Measurements from ENCODE around the gene CYP3A7. TPM values are rescaled to one million over a fixed set of nuclear protein-coding genes. Genes with fewer than 3 reads are reported as not detected.
"Not testable (repeated sequence)": the region's sequence is repeated elsewhere in the genome, so short reads cannot be mapped to it uniquely, and the experiment has no call there.

CYP3A7 gene
- total RNA-seq, 4 donors from 2014 or later = not detected

DNA sequence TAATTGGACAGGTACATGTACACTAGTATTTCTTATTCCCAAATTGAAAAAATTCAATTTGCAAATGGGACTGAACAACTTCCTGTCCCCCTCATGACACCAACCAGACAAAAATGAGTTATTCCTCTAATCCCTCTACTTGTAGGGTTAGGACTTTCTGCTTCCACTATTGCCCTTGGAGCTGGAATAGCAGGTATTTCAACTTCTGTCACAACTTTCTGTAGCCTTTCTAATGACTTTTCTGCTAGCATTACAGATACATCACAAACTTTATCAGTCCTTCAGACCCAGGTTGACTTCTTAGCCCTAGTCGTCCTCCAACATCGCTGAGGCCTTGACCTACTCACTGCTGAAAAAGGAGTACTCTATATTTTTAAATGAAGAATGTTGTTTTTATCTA is 6.4 kb downstream of the CYP3A7 start:
- DNase-seq = no peak
- TF ChIP-seq, protein P1, sequence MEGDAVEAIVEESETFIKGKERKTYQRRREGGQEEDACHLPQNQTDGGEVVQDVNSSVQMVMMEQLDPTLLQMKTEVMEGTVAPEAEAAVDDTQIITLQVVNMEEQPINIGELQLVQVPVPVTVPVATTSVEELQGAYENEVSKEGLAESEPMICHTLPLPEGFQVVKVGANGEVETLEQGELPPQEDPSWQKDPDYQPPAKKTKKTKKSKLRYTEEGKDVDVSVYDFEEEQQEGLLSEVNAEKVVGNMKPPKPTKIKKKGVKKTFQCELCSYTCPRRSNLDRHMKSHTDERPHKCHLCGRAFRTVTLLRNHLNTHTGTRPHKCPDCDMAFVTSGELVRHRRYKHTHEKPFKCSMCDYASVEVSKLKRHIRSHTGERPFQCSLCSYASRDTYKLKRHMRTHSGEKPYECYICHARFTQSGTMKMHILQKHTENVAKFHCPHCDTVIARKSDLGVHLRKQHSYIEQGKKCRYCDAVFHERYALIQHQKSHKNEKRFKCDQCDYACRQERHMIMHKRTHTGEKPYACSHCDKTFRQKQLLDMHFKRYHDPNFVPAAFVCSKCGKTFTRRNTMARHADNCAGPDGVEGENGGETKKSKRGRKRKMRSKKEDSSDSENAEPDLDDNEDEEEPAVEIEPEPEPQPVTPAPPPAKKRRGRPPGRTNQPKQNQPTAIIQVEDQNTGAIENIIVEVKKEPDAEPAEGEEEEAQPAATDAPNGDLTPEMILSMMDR (IDR thresholded peaks at IDR 0.05) = no peak
- TF ChIP-seq POLR2A (IDR thresholded peaks at IDR 0.05) = no peak
- H3K27ac ChIP-seq = peak overlapping the region in 3 of 4 donors; percentile 20 to 77 (median 73)

DNA sequence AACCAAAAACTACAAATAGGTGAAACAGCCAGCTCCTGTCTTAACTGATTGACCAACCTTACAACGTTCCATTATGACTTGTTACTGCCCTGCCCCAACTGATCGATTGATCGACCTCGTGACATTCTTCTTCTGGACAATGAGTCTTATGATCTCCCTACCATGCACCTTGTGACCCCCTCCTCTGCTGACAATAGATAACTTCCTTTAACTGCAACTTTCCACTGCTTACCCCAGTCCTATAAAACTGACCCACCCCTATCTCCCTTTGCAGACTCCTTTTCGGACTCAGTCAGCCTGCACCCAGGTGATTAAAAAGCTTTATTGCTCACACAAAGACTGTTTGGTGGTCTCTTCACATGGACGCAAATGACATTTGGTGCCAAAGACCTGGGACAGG is 11.8 kb downstream of the CYP3A7 start:
- H3K36me3 ChIP-seq; H3K4me3 ChIP-seq; H3K27me3 ChIP-seq; H3K9me3 ChIP-seq; H3K27ac ChIP-seq; intact Hi-C loops (cut with DNase I); DNase-seq: not testable (repeated sequence)
- peaks cover 0 to 26% (median 4%) of the 10 kb centered on the region in 3 donors for H3K4me1 ChIP-seq
- 85 to 89% methylated on average over 6 of the region's 6 CpGs for WGBS, 2 donors

More for the DNA sequence above, 6.4 kb downstream of the CYP3A7 start:
- intact Hi-C loops (cut with DNase I) = no loop called here
- Histone ChIP-seq H3K4me3 (no peak overlapping the region), H3K27me3 (no peaks in the 10 kb centered on the region), H3K36me3 (no peaks in the 10 kb centered on the region), H3K4me1 (peaks cover 5 to 43% (median 11%) of the 10 kb centered on the region in 3 donors), H3K9me3 (no peaks in the 10 kb centered on the region)
- 55 to 85% methylated on average over 2 of the region's 2 CpGs for WGBS, 2 donors

DNA sequence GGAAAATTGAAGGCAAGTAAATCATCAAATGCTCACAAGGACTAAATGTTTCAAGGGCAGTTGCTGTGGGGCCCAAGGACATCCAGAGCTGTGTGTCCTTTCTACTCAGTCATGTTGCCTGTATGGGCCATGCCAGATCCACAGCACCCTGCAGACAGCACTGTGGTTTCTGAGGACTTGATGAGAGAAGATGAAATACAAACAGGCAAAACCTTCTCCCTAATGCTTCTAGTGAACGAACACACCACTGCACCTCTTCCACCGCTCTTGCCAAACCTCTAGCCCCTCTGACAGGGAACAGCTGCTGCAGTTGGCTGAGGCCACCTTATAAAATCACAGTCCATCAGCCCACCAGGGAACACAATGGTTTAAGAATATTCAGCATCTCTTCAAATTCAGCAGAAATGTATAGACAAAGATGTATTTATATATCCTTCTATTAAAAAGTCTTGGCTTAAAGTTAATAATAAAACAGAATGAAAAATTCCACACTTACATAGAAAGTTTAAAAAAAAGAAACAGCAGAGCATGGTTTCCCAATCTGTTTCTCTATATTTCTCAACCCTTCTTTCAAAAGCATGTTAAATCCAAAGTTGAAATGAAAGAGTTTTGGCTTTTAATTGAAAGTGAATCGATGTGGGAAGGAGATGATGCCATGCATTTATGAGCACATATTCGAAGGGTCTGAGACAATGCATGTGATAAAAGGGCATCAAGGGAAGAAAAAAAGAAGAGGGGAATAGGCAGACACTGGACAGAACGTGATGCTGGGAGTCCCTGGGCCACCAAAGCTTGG is 14.0 kb downstream of the CYP3A7 start:
- TF ChIP-seq POLR2A (IDR thresholded peaks at IDR 0.05) = no peak
- Histone ChIP-seq H3K4me3 (no peak overlapping the region), H3K4me1 (peaks cover 0 to 15% (median 0%) of the 10 kb centered on the region in 3 donors), H3K9me3 (no peaks in the 10 kb centered on the region), H3K36me3 (no peaks in the 10 kb centered on the region), H3K27ac (peak overlapping the region in 1 of 4 donors; percentile 9), H3K27me3 (no peaks in the 10 kb centered on the region)
- 50 to 54% methylated on average over 5 of the region's 5 CpGs for WGBS, 2 donors
- intact Hi-C loops (cut with DNase I) = no loop called here
- no peak for DNase-seq

DNA sequence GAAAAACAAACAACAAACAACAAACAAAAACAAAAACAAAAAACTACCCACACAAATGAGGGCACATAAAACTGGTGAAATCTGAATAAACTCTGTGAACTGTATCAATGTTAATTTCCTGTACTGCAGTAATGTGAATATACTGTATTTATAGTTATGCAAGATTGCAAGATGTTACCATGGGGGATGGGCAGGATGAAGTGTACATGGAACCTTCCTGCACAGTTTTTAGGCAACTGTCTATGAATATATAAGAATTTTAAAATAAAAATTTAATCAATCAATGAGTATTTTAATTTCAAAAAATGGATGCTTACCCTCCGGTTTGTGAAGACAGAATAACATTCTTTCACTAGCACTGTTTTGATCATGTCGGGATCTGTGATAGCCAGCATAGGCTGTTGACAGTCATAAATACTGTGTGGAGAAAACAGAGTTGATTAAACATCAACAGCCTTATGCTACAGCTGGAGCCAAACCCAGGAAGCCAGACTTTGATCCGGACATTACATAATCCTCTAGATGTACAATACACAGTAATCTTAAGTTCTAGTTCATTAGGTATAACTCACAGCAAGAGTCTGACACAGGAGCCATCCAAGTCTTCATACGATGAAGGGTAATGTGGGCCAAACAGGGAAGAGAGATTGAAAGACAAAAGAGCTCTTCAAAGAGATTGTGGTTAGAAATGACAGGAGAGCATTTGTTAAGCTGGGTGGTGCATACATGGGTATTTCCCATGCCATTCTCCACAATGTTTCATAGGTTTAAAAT is 14.8 kb downstream of the CYP3A7 start:
- H3K27me3 ChIP-seq = no peaks in the 10 kb centered on the region
- H3K36me3 ChIP-seq = no peaks in the 10 kb centered on the region
- WGBS, 2 donors = 33% methylated on average over 4 of the region's 4 CpGs
- DNase-seq = no peak
- H3K4me1 ChIP-seq = peaks cover 0 to 12% (median 0%) of the 10 kb centered on the region in 3 donors
- intact Hi-C loops (cut with DNase I) = no loop called here
- H3K9me3 ChIP-seq = no peaks in the 10 kb centered on the region
- H3K27ac ChIP-seq = no peak overlapping the region
- TF ChIP-seq, protein P1 (IDR thresholded peaks at IDR 0.05) = no peak
- H3K4me3 ChIP-seq = no peak overlapping the region

DNA sequence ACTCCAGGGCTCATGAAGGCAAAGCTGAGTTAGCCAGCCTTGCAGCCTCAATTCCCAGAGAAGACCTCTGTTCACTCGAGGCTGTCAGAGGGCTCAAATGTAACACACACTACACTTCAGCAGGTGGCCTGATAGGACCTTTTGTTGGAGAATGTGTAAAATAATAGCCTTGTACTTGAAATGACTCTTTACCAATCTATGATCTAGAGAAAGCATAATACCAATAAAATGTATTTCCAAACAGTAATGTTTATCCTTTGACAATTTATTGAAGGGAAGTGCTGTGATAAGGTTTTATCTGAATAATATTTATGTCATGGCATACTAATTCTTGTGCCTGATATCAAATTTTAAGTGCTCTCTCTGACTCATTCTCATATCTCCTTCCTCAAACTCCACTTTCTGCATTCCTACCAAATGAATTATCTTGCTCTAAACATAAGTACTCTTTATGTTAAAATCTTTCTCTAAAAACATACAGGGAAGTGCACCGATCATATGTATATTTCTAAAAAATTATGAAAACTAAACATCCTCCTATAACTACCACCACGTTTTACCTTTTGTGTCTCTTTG is 20.9 kb downstream of the CYP3A7 start:
- 79 to 80% methylated on average over 3 of the region's 3 CpGs for WGBS, 2 donors
- H3K27me3 ChIP-seq = no peaks in the 10 kb centered on the region

More for the DNA sequence above, 20.9 kb downstream of the CYP3A7 start:
- H3K9me3 ChIP-seq = no peaks in the 10 kb centered on the region
- no peak for TF ChIP-seq POLR2A (IDR thresholded peaks at IDR 0.05)
- TF ChIP-seq, protein P1 (IDR thresholded peaks at IDR 0.05) = no peak
- intact Hi-C loops (cut with DNase I) = no loop called here
- no peak overlapping the region for H3K27ac ChIP-seq
- H3K4me1 ChIP-seq = no peaks in the 10 kb centered on the region
- no peak overlapping the region for H3K4me3 ChIP-seq
- no peak for DNase-seq
- no peaks in the 10 kb centered on the region for H3K36me3 ChIP-seq
